ENCODE data around the gene UGT2B17.
"Not testable (repeated sequence)": the region's sequence is repeated elsewhere in the genome, so short reads cannot be mapped to it uniquely, and the experiment has no call there.

Gene UGT2B17

GRCh38 chr4:68520985-68521384 is 55.1 kb downstream of the UGT2B17 start:
- Histone ChIP-seq H3K4me3 (replicated peaks; ENCODE audit: insufficient read depth, low read length) (no peak overlapping the region), H3K27ac (replicated peaks) (no peak overlapping the region), H3K27me3 (ENCODE audit: insufficient read depth, poor library complexity, severe bottlenecking) (no peaks in the 10 kb centered on the region)
- DNase-seq (ENCODE audit: low read depth in 1 of 2, low spot score in 1 of 2) = no peak
- TF ChIP-seq REST (IDR thresholded peaks at IDR 0.05; ENCODE audit: insufficient replicate concordance, low read depth) = no peak
- no peak for TF ChIP-seq SPI1 (IDR thresholded peaks at IDR 0.05; ENCODE audit: borderline replicate concordance, low read depth)
- no peak for TF ChIP-seq GABPA (IDR thresholded peaks at IDR 0.05; ENCODE audit: low read depth)
- no peak for TF ChIP-seq POLR2AphosphoS5 (IDR thresholded peaks at IDR 0.05; ENCODE audit: low read depth)
- no peak for TF ChIP-seq CTCF (IDR thresholded peaks at IDR 0.05; ENCODE audit: insufficient read depth, low read length)

GRCh38 chr4:68518889-68519288 is 57.2 kb downstream of the UGT2B17 start:
- H3K4me3 ChIP-seq (replicated peaks; ENCODE audit: insufficient read depth, low read length) = no peak overlapping the region
- DNase-seq (ENCODE audit: low read depth in 1 of 2, low spot score in 1 of 2) = no peak
- no peak overlapping the region for H3K27ac ChIP-seq (replicated peaks)
- TF ChIP-seq SPI1 (IDR thresholded peaks at IDR 0.05; ENCODE audit: borderline replicate concordance, low read depth) (no peak), GABPA (IDR thresholded peaks at IDR 0.05; ENCODE audit: low read depth) (no peak), CTCF (IDR thresholded peaks at IDR 0.05; ENCODE audit: insufficient read depth, low read length) (no peak), REST (IDR thresholded peaks at IDR 0.05; ENCODE audit: insufficient replicate concordance, low read depth) (no peak), POLR2AphosphoS5 (IDR thresholded peaks at IDR 0.05; ENCODE audit: low read depth) (no peak)
- H3K27me3 ChIP-seq (ENCODE audit: insufficient read depth, poor library complexity, severe bottlenecking) = no peaks in the 10 kb centered on the region

- not testable (repeated sequence) for H3K27ac ChIP-seq (replicated peaks); H3K4me3 ChIP-seq (replicated peaks; ENCODE audit: insufficient read depth, low read length); DNase-seq (ENCODE audit: low read depth in 1 of 2, low spot score in 1 of 2); H3K27me3 ChIP-seq (ENCODE audit: insufficient read depth, poor library complexity, severe bottlenecking)
Measured at GRCh38 chr4:68505452-68505851, 70.7 kb downstream of the UGT2B17 start.

- not testable (repeated sequence) for H3K27me3 ChIP-seq (ENCODE audit: insufficient read depth, poor library complexity, severe bottlenecking); DNase-seq (ENCODE audit: low read depth in 1 of 2, low spot score in 1 of 2); H3K4me3 ChIP-seq (replicated peaks; ENCODE audit: insufficient read depth, low read length); H3K27ac ChIP-seq (replicated peaks)
Measured at GRCh38 chr4:68504836-68505235, 71.3 kb downstream of the UGT2B17 start.

- H3K4me3 ChIP-seq (replicated peaks; ENCODE audit: insufficient read depth, low read length); H3K27me3 ChIP-seq (ENCODE audit: insufficient read depth, poor library complexity, severe bottlenecking); DNase-seq (ENCODE audit: low read depth in 1 of 2, low spot score in 1 of 2); H3K27ac ChIP-seq (replicated peaks): not testable (repeated sequence)
Measured at GRCh38 chr4:68503462-68503861, 72.7 kb downstream of the UGT2B17 start.

All from HL-60 (cell line).